C4-2B (cell line): Measurements from ENCODE around the gene UGT1A6.

Source experiments
- H3K27ac ChIP-seq: fragments of 450-650 bp; 2 replicates; pipeline ENCODE4 v1.5.1; 2017
- CTCF ChIP-seq: fragments of 450-650 bp; conservative IDR thresholded peaks from 2 replicates; pipeline ENCODE4 v1.5.1; 2017; ENCODE audit warnings: mild to moderate bottlenecking
- ZFX ChIP-seq: fragments of 450-650 bp; IDR thresholded peaks from 2 replicates; pipeline ENCODE4 v1.6.1; 2017

UGT1A6 gene

DNA sequence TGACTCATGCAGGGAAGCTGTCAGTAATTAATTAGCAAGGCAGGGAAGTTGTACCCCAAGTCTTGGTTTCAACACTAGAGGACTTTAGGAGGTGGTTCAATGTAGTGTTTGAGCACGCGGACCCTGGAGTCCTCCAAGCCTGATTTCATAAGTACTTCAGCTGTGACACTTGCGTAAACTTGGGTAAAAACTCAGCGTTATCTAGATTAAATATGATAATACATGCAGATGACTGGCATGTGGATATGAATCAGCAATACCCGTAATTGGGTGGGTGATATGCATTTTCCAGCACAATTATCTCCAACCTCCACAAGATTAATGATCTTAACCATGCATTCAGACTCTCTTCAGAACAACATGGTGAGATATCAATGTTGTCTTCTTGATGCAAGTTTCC lies 5.8 kb upstream of the UGT1A6 start:
- no peak for TF ChIP-seq CTCF
- TF ChIP-seq ZFX, result no peak
- H3K27ac ChIP-seq, result no peak overlapping the region

DNA sequence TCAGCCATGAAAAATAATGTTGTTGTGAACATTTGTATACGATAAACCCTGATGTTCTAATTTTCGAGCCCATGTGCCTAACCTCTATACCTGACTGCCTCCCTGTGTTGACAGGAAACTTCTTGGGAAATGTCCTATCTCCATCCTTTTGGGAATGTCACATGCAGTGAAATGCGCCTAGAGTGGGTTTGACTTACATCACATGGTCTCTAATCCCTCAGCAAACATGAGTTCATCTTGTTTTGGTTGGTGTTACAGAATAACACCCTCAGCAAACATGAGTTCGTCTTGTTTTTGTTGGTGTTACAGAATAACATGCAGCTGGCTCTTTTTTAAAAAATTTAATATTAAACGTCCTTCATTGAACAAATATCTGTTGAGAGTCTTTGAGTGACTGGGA lies 4.3 kb upstream of the UGT1A6 start:
- TF ChIP-seq CTCF (no peak), ZFX (no peak)
- H3K27ac ChIP-seq, result no peak overlapping the region

DNA sequence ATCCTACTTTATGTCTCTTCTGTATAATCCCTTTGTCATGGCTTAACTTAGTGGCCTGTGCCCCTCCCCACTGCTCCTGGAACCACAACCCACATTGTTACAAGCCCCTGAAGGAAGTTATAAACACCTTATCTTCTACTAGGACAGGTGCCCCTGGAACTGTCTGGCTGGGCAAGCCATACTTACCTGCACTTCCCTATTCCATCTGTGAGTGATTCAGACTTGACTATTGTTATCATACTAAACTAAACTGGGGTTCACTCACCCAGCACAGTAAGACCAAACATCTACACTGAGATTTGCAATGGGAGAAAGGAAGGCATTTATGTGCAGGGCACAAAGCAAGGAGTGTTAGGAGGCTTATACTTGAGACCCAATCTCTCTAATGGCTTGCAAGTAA lies 3.7 kb upstream of the UGT1A6 start:
- no peak overlapping the region for H3K27ac ChIP-seq
- TF ChIP-seq CTCF (no peak), ZFX (no peak)

DNA sequence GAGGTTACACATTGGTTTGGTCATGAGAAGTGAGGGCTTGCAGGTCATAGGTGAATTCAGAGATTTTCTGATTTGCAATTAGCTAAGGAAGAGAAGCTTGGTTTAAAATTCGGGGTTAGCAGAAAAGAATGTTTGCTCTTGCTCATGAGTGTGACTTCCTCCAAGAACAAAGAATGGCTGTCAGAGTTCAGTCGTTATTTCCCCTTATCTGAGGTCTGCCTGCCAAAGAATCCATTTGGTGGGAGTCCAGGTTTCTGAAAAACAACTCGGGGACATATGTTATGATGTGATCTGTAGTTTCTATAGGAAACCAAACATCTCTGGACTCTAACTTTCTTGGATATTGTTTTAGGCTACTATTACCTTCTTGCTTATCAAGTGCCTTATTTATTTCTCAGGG lies 3.2 kb upstream of the UGT1A6 start:
- TF ChIP-seq CTCF (no peak), ZFX (no peak)
- peak overlapping the region; percentile 61; the same call in 1 of the 2 replicates for H3K27ac ChIP-seq

GRCh38 chr2:233690444-233690843 lies 2.2 kb upstream of the UGT1A6 start:
- peak overlapping the region; percentile 61 for H3K27ac ChIP-seq
- TF ChIP-seq ZFX (no peak), CTCF (no peak)

- TF ChIP-seq CTCF (no peak), ZFX (no peak)
- H3K27ac ChIP-seq, result peak overlapping the region; percentile 61
Observed at GRCh38 chr2:233691443-233692433, 952 bp upstream of the UGT1A6 start.

- no peak for TF ChIP-seq CTCF
- no peak for TF ChIP-seq ZFX
- H3K27ac ChIP-seq, result peak overlapping the region; percentile 55
Observed at GRCh38 chr2:233693963-233694362, 1.3 kb downstream of the UGT1A6 start.
